ENCODE results near the gene RIMBP3C. TPM values are rescaled to one million over a fixed set of nuclear protein-coding genes. Genes with fewer than 3 reads are reported as not detected.
"Not testable (repeated sequence)": the region's sequence is repeated elsewhere in the genome, so short reads cannot be mapped to it uniquely, and the experiment has no call there.

The RIMBP3C gene
- total RNA-seq, 1 donor: 0.36 TPM

DNA sequence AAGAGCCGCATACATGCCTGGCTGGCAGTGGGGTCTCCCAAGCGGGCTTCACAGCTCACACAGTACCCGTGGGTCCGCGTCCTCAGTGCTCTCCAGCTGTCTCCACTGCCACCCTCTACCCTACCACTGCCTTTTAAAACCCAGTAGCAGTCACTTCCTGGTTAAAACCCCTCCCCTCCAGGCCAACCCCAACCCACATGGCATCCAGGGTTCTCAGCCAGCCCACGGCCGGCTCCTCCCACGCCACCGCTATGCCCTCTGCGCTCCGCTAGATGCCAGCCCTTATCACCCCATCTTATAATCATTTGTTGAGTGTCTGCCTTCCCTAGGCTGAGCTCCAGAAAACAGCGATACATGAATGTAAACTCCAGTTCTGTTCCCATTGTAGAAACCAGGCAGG lies 37.1 kb downstream of the RIMBP3C start:
- not testable (repeated sequence) for H3K27ac ChIP-seq (ENCODE audit: low read depth, low read length); DNase-seq (ENCODE audit: insufficient read length, low spot score, missing footprints); H3K27me3 ChIP-seq (ENCODE audit: insufficient read depth, low read length); H3K4me3 ChIP-seq (ENCODE audit: insufficient read depth, low read length); H3K4me1 ChIP-seq (ENCODE audit: insufficient read depth, low read length); H3K36me3 ChIP-seq (ENCODE audit: insufficient read depth, low read length); H2AFZ ChIP-seq (ENCODE audit: low read length); H3K9me3 ChIP-seq (ENCODE audit: low read depth, low read length); H3K4me2 ChIP-seq (ENCODE audit: insufficient read depth, low read length); H3K79me2 ChIP-seq (ENCODE audit: insufficient read depth, low read length); H4K20me1 ChIP-seq (ENCODE audit: insufficient read depth, low read length)

DNA sequence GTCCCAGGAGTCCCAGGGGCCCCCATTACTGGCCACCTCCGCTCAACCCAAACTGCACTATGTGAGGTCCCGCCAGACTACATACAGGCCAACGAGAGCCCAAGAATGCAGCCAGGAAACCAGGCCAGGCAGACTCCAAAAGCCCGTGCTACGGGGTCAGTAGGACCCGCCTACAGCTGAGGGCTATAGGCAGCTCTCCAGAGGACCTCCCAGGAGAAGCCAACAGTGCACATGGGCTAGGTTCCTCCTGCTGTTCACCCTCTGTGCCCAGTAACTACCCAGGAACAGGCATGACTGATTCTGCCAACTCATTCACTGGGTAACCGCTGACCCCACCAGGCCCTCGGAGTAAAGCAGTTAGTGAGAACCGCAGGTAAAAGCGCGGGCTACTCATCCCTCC lies 39.2 kb downstream of the RIMBP3C start:
- H3K36me3 ChIP-seq (ENCODE audit: insufficient read depth, low read length); H3K9me3 ChIP-seq (ENCODE audit: low read depth, low read length); H3K4me1 ChIP-seq (ENCODE audit: insufficient read depth, low read length); H3K27ac ChIP-seq (ENCODE audit: low read depth, low read length); H3K4me3 ChIP-seq (ENCODE audit: insufficient read depth, low read length); H2AFZ ChIP-seq (ENCODE audit: low read length); H3K27me3 ChIP-seq (ENCODE audit: insufficient read depth, low read length); DNase-seq (ENCODE audit: insufficient read length, low spot score, missing footprints); H4K20me1 ChIP-seq (ENCODE audit: insufficient read depth, low read length); H3K79me2 ChIP-seq (ENCODE audit: insufficient read depth, low read length); H3K4me2 ChIP-seq (ENCODE audit: insufficient read depth, low read length): not testable (repeated sequence)

DNA sequence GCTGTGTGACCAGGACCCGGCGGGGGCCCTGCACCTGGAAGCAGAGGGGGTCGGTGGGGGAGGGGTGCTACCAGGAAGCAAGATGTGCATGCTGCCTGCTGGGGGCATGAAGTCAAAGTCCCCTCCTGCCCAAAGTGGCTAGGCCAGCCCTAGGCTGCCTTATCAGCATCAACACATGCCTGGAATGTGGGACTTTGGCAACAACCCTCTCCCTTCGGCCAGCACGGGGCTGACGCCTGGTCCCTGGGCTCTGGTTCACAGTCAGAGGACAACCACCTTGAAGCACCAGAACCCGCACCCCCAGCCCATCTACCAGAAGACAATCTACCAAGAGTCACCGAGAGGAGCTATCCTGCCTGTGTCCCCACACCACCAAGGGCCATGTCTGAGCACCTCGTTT lies 40.9 kb downstream of the RIMBP3C start:
- not testable (repeated sequence) for H2AFZ ChIP-seq (ENCODE audit: low read length); H3K79me2 ChIP-seq (ENCODE audit: insufficient read depth, low read length); H3K27me3 ChIP-seq (ENCODE audit: insufficient read depth, low read length); H3K4me1 ChIP-seq (ENCODE audit: insufficient read depth, low read length); H4K20me1 ChIP-seq (ENCODE audit: insufficient read depth, low read length); H3K27ac ChIP-seq (ENCODE audit: low read depth, low read length); H3K4me2 ChIP-seq (ENCODE audit: insufficient read depth, low read length); H3K9me3 ChIP-seq (ENCODE audit: low read depth, low read length); H3K4me3 ChIP-seq (ENCODE audit: insufficient read depth, low read length); DNase-seq (ENCODE audit: insufficient read length, low spot score, missing footprints); H3K36me3 ChIP-seq (ENCODE audit: insufficient read depth, low read length)

DNA sequence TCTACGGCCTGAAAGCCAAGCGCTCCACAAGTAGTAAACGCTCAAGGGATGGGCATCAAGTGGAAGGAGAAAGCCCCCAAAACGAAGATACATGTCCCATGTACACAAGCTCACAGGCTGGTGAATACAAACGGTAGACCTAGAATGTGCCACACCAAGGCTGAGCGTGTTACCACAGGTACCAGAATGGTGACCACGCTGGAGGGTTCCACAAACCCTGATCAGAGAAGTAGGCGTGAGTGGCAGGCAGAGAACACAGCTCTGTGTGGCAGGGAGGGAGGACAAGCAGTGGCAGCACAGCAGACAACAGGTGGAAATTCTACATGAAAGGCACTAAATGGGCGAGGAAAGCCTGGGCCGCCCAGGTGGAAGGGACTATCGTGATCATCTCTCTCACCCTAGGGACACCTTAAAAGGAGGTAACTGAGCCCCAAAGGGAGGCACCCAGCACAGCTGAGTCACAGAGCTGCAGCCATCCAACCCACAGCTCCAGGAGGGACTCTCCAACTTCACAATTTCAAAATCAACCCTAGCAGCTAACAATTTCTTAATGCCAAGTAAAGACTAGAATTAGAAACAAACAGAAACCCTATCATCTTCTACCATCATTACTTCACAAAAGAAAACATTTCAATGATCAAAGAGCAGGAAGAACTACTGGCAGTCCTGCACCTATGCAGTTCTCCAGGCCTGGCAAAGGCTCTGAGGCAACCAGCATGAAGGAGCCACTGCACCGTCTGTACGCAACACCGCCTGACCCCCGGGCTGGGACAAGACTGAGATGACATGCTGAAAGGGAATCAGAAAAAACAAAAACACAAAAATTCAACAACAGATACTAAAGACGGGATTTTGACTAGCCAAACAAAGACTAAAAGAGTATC lies 51.4 kb downstream of the RIMBP3C start:
- H3K4me1 ChIP-seq (ENCODE audit: insufficient read depth, low read length); H3K79me2 ChIP-seq (ENCODE audit: insufficient read depth, low read length); H3K27me3 ChIP-seq (ENCODE audit: insufficient read depth, low read length); DNase-seq (ENCODE audit: insufficient read length, low spot score, missing footprints); H3K36me3 ChIP-seq (ENCODE audit: insufficient read depth, low read length); H3K4me2 ChIP-seq (ENCODE audit: insufficient read depth, low read length); H3K9me3 ChIP-seq (ENCODE audit: low read depth, low read length); H2AFZ ChIP-seq (ENCODE audit: low read length); H3K27ac ChIP-seq (ENCODE audit: low read depth, low read length); H3K4me3 ChIP-seq (ENCODE audit: insufficient read depth, low read length); H4K20me1 ChIP-seq (ENCODE audit: insufficient read depth, low read length): not testable (repeated sequence)

- H4K20me1 ChIP-seq (ENCODE audit: insufficient read depth, low read length); H3K36me3 ChIP-seq (ENCODE audit: insufficient read depth, low read length); H3K4me3 ChIP-seq (ENCODE audit: insufficient read depth, low read length); H2AFZ ChIP-seq (ENCODE audit: low read length); H3K4me2 ChIP-seq (ENCODE audit: insufficient read depth, low read length); H3K79me2 ChIP-seq (ENCODE audit: insufficient read depth, low read length); H3K27me3 ChIP-seq (ENCODE audit: insufficient read depth, low read length); DNase-seq (ENCODE audit: insufficient read length, low spot score, missing footprints); H3K9me3 ChIP-seq (ENCODE audit: low read depth, low read length); H3K4me1 ChIP-seq (ENCODE audit: insufficient read depth, low read length); H3K27ac ChIP-seq (ENCODE audit: low read depth, low read length): not testable (repeated sequence)
Measured at GRCh38 chr22:21498489-21498888, 52.8 kb downstream of the RIMBP3C start.

GRCh38 chr22:21497984-21498383 lies 53.3 kb downstream of the RIMBP3C start:
- H3K79me2 ChIP-seq (ENCODE audit: insufficient read depth, low read length); H3K27ac ChIP-seq (ENCODE audit: low read depth, low read length); H3K27me3 ChIP-seq (ENCODE audit: insufficient read depth, low read length); H3K9me3 ChIP-seq (ENCODE audit: low read depth, low read length); H3K4me3 ChIP-seq (ENCODE audit: insufficient read depth, low read length); DNase-seq (ENCODE audit: insufficient read length, low spot score, missing footprints); H3K4me1 ChIP-seq (ENCODE audit: insufficient read depth, low read length); H4K20me1 ChIP-seq (ENCODE audit: insufficient read depth, low read length); H3K4me2 ChIP-seq (ENCODE audit: insufficient read depth, low read length); H3K36me3 ChIP-seq (ENCODE audit: insufficient read depth, low read length); H2AFZ ChIP-seq (ENCODE audit: low read length): not testable (repeated sequence)

Small RNA genes within 50 kb of the gene (small RNA-seq; reads per million reads assigned to genes)
- gene RF00492: not detected
- gene RN7SKP221: not detected

Other genes starting within 250 kb of the RIMBP3C start
- gene RIMBP3B, start 167.7 kb downstream of the RIMBP3C start, total RNA-seq: 0.29 TPM in 1 of 2 replicates, not detected in the other
- 1.4 and 2.1 TPM in 2 replicates for gene HIC2, start 134.1 kb downstream of the RIMBP3C start, total RNA-seq
- 0.59 and 0.72 TPM in 2 replicates for gene TMEM191C, start 84.1 kb downstream of the RIMBP3C start, total RNA-seq
- 40.2 and 40.4 TPM in 2 replicates for gene UBE2L3, start 16.3 kb upstream of the RIMBP3C start, total RNA-seq
- 15.6 and 25.0 TPM in 2 replicates for gene YDJC, start 78.6 kb upstream of the RIMBP3C start, total RNA-seq
- 0.29 and 0.36 TPM in 2 replicates for gene CCDC116, start 81.3 kb upstream of the RIMBP3C start, total RNA-seq
- 10.5 and 13.3 TPM in 2 replicates for gene SDF2L1, start 90.8 kb upstream of the RIMBP3C start, total RNA-seq
- gene PPIL2, start 114.6 kb upstream of the RIMBP3C start, total RNA-seq: 25.3 and 29.2 TPM in 2 replicates
- 1.8 and 2.2 TPM in 2 replicates for gene YPEL1, start 184.3 kb upstream of the RIMBP3C start, total RNA-seq